ENCODE measurements around the gene MSANTD7. TPM values are rescaled to one million over a fixed set of nuclear protein-coding genes. Genes with fewer than 3 reads are reported as not detected.

MSANTD7 gene
- total RNA-seq, 1 experiment from 2014 or later, result 23.1 TPM

GRCh38 chr10:14822879-14823755 is 15.0 kb upstream of the MSANTD7 start:
- H3K79me1 ChIP-seq (ENCODE audit: insufficient read depth, low read depth, low read length, poor library complexity, severe bottlenecking), result no peaks in the 10 kb centered on the region
- no peak overlapping the region for H2BK15ac ChIP-seq (ENCODE audit: low read depth, low read length)
- H3K4me2 ChIP-seq (ENCODE audit: insufficient read depth, insufficient read length, low read length), result no peak overlapping the region
- H2AFZ ChIP-seq (ENCODE audit: low read length), result no peak overlapping the region
- H3K27ac Mint-ChIP-seq, result no peak overlapping the region
- H3K9me3 ChIP-seq (ENCODE audit: control insufficient read depth, low read depth, low read length), result no peaks in the 10 kb centered on the region
- no peak overlapping the region for H4K91ac ChIP-seq (ENCODE audit: insufficient read length, low read depth, low read length)
- WGBS (ENCODE audit: extremely low coverage, insufficient read length, low lambda C conversion rate), result no CpG with 5 or more reads among the region's 3 CpGs
- no peak overlapping the region for H4K8ac ChIP-seq (replicated peaks; ENCODE audit: insufficient read length, low read depth, low read length)
- H3K27me3 Mint-ChIP-seq (ENCODE audit: low read depth), result peaks cover 11% of the 10 kb centered on the region
- no peaks in the 10 kb centered on the region; a peak in 1 of 5 replicates for H3K9me3 Mint-ChIP-seq
- no peak overlapping the region for H4K5ac ChIP-seq (ENCODE audit: insufficient read length, low read depth, low read length)
- H3K23ac ChIP-seq (ENCODE audit: insufficient read length, low read depth, low read length), result no peak overlapping the region
- no peak overlapping the region for H3K27ac ChIP-seq (ENCODE audit: insufficient read length, low read depth, low read length)
- no peak overlapping the region for H3K9ac ChIP-seq (ENCODE audit: extremely low read depth, insufficient read length, low read length)
- H3K18ac ChIP-seq (ENCODE audit: insufficient read length, low read depth, low read length), result no peak overlapping the region
- no peaks in the 10 kb centered on the region for H3K79me2 ChIP-seq (ENCODE audit: insufficient read depth, low read length)
- no peak overlapping the region for H2BK20ac ChIP-seq (ENCODE audit: low read depth, low read length, poor library complexity, severe bottlenecking)
- no peak overlapping the region for H3K56ac ChIP-seq (ENCODE audit: insufficient read length, low read depth, low read length)
- no peak overlapping the region for H2AK5ac ChIP-seq (ENCODE audit: insufficient read length, low read length)
- H3T11ph ChIP-seq (ENCODE audit: low read length), result no peak overlapping the region
- no peak overlapping the region for H2BK12ac ChIP-seq (ENCODE audit: insufficient read length, low read depth, low read length)
- H4K20me1 ChIP-seq (ENCODE audit: control insufficient read depth, insufficient read depth, insufficient read length), result no peaks in the 10 kb centered on the region
- H2BK5ac ChIP-seq (ENCODE audit: insufficient read length, low read length), result no peak overlapping the region
- no peaks in the 10 kb centered on the region for H3K27me3 ChIP-seq (ENCODE audit: insufficient read depth, low read length)
- no peak overlapping the region for H3K14ac ChIP-seq (ENCODE audit: insufficient read depth, low read length)
- no peak overlapping the region for H2BK120ac ChIP-seq (ENCODE audit: low read depth, low read length, poor library complexity, severe bottlenecking)
- no peak for DNase-seq
- H3K4me3 Mint-ChIP-seq, result no peak overlapping the region
- peak; percentile 78 for TF ChIP-seq CTCF (conservative IDR thresholded peaks at IDR 0.05)
- no peaks in the 10 kb centered on the region for H3K4me1 ChIP-seq (ENCODE audit: insufficient read depth, low read length)
- H3K4me1 Mint-ChIP-seq, result peaks cover 16 to 24% of the 10 kb centered on the region in 2 experiments
- H3K36me3 Mint-ChIP-seq (ENCODE audit: insufficient read depth in 1 of 3, low read depth in 3 of 3), result no peaks in the 10 kb centered on the region
- no peak overlapping the region for H3K4ac ChIP-seq (ENCODE audit: low read depth, low read length)
- H3K23me2 ChIP-seq (ENCODE audit: insufficient read length, low read depth, low read length, poor library complexity, severe bottlenecking), result no peaks in the 10 kb centered on the region
